HG02840 (cell line): ENCODE measurements around the gene HIPK4.
"Not testable (repeated sequence)": the region's sequence is repeated elsewhere in the genome, so short reads cannot be mapped to it uniquely, and the experiment has no call there.

Experiments used
- ATAC-seq: cut with Tn5 transposase; IDR thresholded peaks from one replicate; pipeline ENCODE4 v1.9.1; 2021; ENCODE audit warnings: mild to moderate bottlenecking, moderate library complexity, moderate number of reproducible peaks; ENCODE audit not compliant: unreplicated experiment, low FRiP score

HIPK4 gene

GRCh38 chr19:40394816-40395210 is 4.8 kb upstream of the HIPK4 start:
- no peak for ATAC-seq

GRCh38 chr19:40393894-40394815 is 4.2 kb upstream of the HIPK4 start:
- no peak for ATAC-seq

GRCh38 chr19:40392894-40393517 is 3.0 kb upstream of the HIPK4 start:
- no peak for ATAC-seq

- ATAC-seq, result no peak
Observed at GRCh38 chr19:40392123-40392522, 2.1 kb upstream of the HIPK4 start.

- ATAC-seq, result no peak
Observed at GRCh38 chr19:40389404-40390083, 437 bp downstream of the HIPK4 start.

- ATAC-seq, result no peak
Observed at GRCh38 chr19:40388481-40388880, 1.5 kb downstream of the HIPK4 start.

GRCh38 chr19:40387155-40387554 is 2.8 kb downstream of the HIPK4 start:
- ATAC-seq, result no peak

GRCh38 chr19:40383668-40384248 is 6.2 kb downstream of the HIPK4 start:
- ATAC-seq, result no peak

GRCh38 chr19:40381321-40381720 is 8.7 kb downstream of the HIPK4 start:
- ATAC-seq, result no peak

GRCh38 chr19:40380199-40381037 is 9.6 kb downstream of the HIPK4 start:
- no peak for ATAC-seq

- ATAC-seq, result no peak
Observed at GRCh38 chr19:40379446-40380198, 10.4 kb downstream of the HIPK4 start.

- ATAC-seq, result no peak
Observed at GRCh38 chr19:40378509-40378908, 11.5 kb downstream of the HIPK4 start.

GRCh38 chr19:40377876-40378385 is 12.1 kb downstream of the HIPK4 start:
- ATAC-seq, result no peak

GRCh38 chr19:40376286-40376862 is 13.6 kb downstream of the HIPK4 start:
- no peak for ATAC-seq

- ATAC-seq, result no peak
Observed at GRCh38 chr19:40374084-40374483, 15.9 kb downstream of the HIPK4 start.

GRCh38 chr19:40371802-40372122 is 18.2 kb downstream of the HIPK4 start:
- no peak for ATAC-seq

GRCh38 chr19:40370997-40371801 is 18.8 kb downstream of the HIPK4 start:
- no peak for ATAC-seq

GRCh38 chr19:40370253-40370652 is 19.7 kb downstream of the HIPK4 start:
- ATAC-seq, result not testable (repeated sequence)
